ENCODE measurements around the gene SNED1.

Gene SNED1

GRCh38 chr2:240997856-240998705 lies at the start of gene SNED1:
TSS of gene SNED1 (plus strand) at chr2:240998618. CDS start at chr2:240998838, 220 bp downstream.
- peak; percentile 40 to 77 for DNase-seq

- no peak for DNase-seq
Measured at GRCh38 chr2:240948905-240949790, 49.3 kb upstream of the SNED1 start.

- DNase-seq, result no peak
Measured at GRCh38 chr2:240949791-240950705, 48.4 kb upstream of the SNED1 start.

GRCh38 chr2:240951045-240951594 lies 47.3 kb upstream of the SNED1 start:
- no peak for DNase-seq

GRCh38 chr2:240952496-240953246 lies 45.7 kb upstream of the SNED1 start:
- no peak for DNase-seq

- no peak for DNase-seq
Measured at GRCh38 chr2:240953426-240954410, 44.7 kb upstream of the SNED1 start.

- no peak for DNase-seq
Measured at GRCh38 chr2:240954436-240955305, 43.7 kb upstream of the SNED1 start.

GRCh38 chr2:240955306-240956170 lies 42.9 kb upstream of the SNED1 start:
- DNase-seq, result no peak

- DNase-seq, result no peak
Measured at GRCh38 chr2:240956171-240956934, 42.1 kb upstream of the SNED1 start.

GRCh38 chr2:240956935-240957655 lies 41.3 kb upstream of the SNED1 start:
- DNase-seq, result no peak

- no peak for DNase-seq
Measured at GRCh38 chr2:240957656-240958365, 40.6 kb upstream of the SNED1 start.

GRCh38 chr2:240958366-240959213 lies 39.8 kb upstream of the SNED1 start:
- no peak for DNase-seq

- DNase-seq, result no peak
Measured at GRCh38 chr2:240959214-240959940, 39.0 kb upstream of the SNED1 start.

GRCh38 chr2:240959941-240960308 lies 38.5 kb upstream of the SNED1 start:
- DNase-seq, result no peak

Measured in SW 1271 (cell line).